ENCODE results near the gene UGT1A4. TPM values are rescaled to one million over a fixed set of nuclear protein-coding genes. Genes with fewer than 3 reads are reported as not detected.

UGT1A4 gene
- total and polyA plus RNA-seq, 10 of the 15 experiments (the other 5 are each of a cell fraction or from before 2014, with no cell fraction given), result not detected

GRCh38 chr2:233758141-233758540 lies 39.6 kb downstream of the UGT1A4 start:
- Histone ChIP-seq H3K9me3 (replicated peaks; ENCODE audit: control insufficient read depth, insufficient read depth, low read length) (no peaks in the 10 kb centered on the region; the same call in 1 of the 3 replicates), H3K79me2 (ENCODE audit: control insufficient read depth, insufficient read depth, low read length) (no peaks in the 10 kb centered on the region), H3K9ac (ENCODE audit: control insufficient read depth, insufficient read depth, low read length) (no peak overlapping the region), H3K27ac (ENCODE audit: control insufficient read depth, insufficient read depth) (no peak overlapping the region), H3K4me2 (ENCODE audit: control insufficient read depth, insufficient read depth) (no peak overlapping the region), H3K4me3 (no peak overlapping the region), H3K27me3 (replicated peaks in 1 of 2; ENCODE audit: control insufficient read depth in 2 of 2, insufficient read depth in 2 of 2, low read length in 1 of 2) (no peaks in the 10 kb centered on the region), H3K4me1 (ENCODE audit: control insufficient read depth, insufficient read depth, low read length) (no peaks in the 10 kb centered on the region), H4K20me1 (ENCODE audit: control insufficient read depth, insufficient read depth) (no peaks in the 10 kb centered on the region), H2AFZ (ENCODE audit: control insufficient read depth, low read depth, low read length) (no peak overlapping the region), H3K36me3 (ENCODE audit: control insufficient read depth in 2 of 2, insufficient read depth in 2 of 2, low read length in 1 of 2) (no peaks in the 10 kb centered on the region)
- DNase-seq (ENCODE audit: low read depth, low spot score) (no peak), ATAC-seq (no peak), FAIRE-seq (no peak)
- no TSS peak for BruUV-seq (replicated peaks)
- TF ChIP-seq TAF1 (IDR thresholded peaks at IDR 0.05; ENCODE audit: borderline replicate concordance, low read depth, low read length), result no peak
- TF ChIP-seq ZZZ3 (IDR thresholded peaks at IDR 0.05; ENCODE audit: control insufficient read depth, insufficient read length, low read depth), result no peak
- TF ChIP-seq CBX3 (IDR thresholded peaks at IDR 0.05; ENCODE audit: borderline replicate concordance, low read depth), result no peak
- no peak for TF ChIP-seq MYB (IDR thresholded peaks at IDR 0.05; ENCODE audit: borderline replicate concordance, low read depth, low read length)
- TF ChIP-seq ELK1 (IDR thresholded peaks at IDR 0.05; ENCODE audit: low read depth, low read length), result no peak
- no peak for TF ChIP-seq SMARCA5 (IDR thresholded peaks at IDR 0.05)
- TF ChIP-seq GABPA (IDR thresholded peaks at IDR 0.05; ENCODE audit: low read depth), result no peak
- TF ChIP-seq POLR2A (IDR thresholded peaks at IDR 0.05; ENCODE audit: low read depth, low read length), result no peak
- no peak for TF ChIP-seq REST (IDR thresholded peaks at IDR 0.05; ENCODE audit: low read depth, low read length)
- TF ChIP-seq HDAC6 (IDR thresholded peaks at IDR 0.05; ENCODE audit: unreplicated experiment), result no peak
- no peak for TF ChIP-seq CEBPB (IDR thresholded peaks at IDR 0.05; ENCODE audit: borderline replicate concordance in 1 of 2, low read depth in 2 of 2, low read length in 2 of 2)
- no peak for TF ChIP-seq NFXL1 (IDR thresholded peaks at IDR 0.05; ENCODE audit: borderline replicate concordance)
- no peak for TF ChIP-seq CHD1 (IDR thresholded peaks at IDR 0.05; ENCODE audit: low read depth, low read length)
- TF ChIP-seq BMI1 (IDR thresholded peaks at IDR 0.05; ENCODE audit: borderline replicate concordance), result no peak
- no peak for TF ChIP-seq CEBPZ (IDR thresholded peaks at IDR 0.05; ENCODE audit: low read depth, low read length)
- TF ChIP-seq KAT2A (conservative IDR thresholded peaks at IDR 0.05; ENCODE audit: control insufficient read depth, low read depth, low read length), result no peak
- TF ChIP-seq SPI1 (IDR thresholded peaks at IDR 0.05; ENCODE audit: borderline replicate concordance, insufficient read depth, low read depth, low read length), result no peak
- intact Hi-C loops (cut with micrococcal nuclease; ENCODE audit: unreplicated experiment) (no loop called here), in situ Hi-C loops (cut with MboI) (no loop called here)
- ChIA-PET POLR2A (no interaction called here), SMC1A (ENCODE audit: uncharacterized antibody, unreplicated experiment) (no interaction called here), CTCF (no interaction called here), RAD21 (ENCODE audit: unreplicated experiment) (no interaction called here)

Measured in GM12878 (cell line).